ENCODE measurements around the gene MAP4K3. TPM values are rescaled to one million over a fixed set of nuclear protein-coding genes. Genes with fewer than 3 reads are reported as not detected.

Gene MAP4K3
- total RNA-seq, 4 donors from 2014 or later = 60.6 to 86.6 (median 75.6) TPM

DNA sequence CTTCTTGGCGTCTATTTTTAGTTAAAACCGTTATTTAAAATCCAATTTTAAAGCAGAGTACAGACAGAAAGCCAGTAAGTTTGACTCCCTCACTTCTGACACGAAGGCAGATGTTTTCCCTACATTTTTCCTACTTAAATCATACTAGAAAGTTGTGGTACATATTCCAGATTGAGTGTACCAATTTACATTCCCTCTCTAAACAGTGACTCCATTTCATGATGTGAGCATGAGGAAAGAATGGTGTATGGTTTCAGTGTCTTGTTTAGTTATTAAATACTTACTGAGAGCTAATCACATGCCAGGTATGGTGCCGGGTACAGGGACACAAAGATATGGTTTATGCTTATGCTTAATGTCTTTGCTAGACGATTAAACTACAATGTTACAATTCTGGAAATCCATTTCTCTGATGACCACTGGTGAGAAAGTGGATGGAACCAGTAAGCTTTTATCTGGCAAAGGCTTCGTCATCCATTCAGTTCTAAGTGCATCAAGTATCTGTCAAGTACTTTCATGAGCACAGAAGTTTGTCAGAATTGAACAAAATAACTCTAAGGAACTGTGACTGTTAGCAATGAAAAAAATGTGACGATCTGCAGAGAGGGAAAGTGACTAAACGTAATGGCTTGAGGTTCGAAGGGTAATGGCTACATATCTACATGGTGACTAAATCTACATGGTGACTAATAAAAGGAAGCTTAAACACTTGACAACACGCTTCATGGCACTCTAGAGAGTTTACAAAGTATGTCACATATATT, 25.7 kb downstream of the MAP4K3 start:
- Histone ChIP-seq H3K27ac (peak overlapping the region in 2 of 3 donors; percentile 2 to 4), H3K4me1 (peaks cover 52 to 70% of the 10 kb centered on the region in 2 donors), H3K9me3 (no peaks in the 10 kb centered on the region), H3K27me3 (no peaks in the 10 kb centered on the region), H3K4me3 (replicated peaks in 1 of 3) (no peak overlapping the region), H3K36me3 (no peaks in the 10 kb centered on the region)
- no peak for TF ChIP-seq POLR2A (IDR thresholded peaks at IDR 0.05)
- TF ChIP-seq, protein P1, sequence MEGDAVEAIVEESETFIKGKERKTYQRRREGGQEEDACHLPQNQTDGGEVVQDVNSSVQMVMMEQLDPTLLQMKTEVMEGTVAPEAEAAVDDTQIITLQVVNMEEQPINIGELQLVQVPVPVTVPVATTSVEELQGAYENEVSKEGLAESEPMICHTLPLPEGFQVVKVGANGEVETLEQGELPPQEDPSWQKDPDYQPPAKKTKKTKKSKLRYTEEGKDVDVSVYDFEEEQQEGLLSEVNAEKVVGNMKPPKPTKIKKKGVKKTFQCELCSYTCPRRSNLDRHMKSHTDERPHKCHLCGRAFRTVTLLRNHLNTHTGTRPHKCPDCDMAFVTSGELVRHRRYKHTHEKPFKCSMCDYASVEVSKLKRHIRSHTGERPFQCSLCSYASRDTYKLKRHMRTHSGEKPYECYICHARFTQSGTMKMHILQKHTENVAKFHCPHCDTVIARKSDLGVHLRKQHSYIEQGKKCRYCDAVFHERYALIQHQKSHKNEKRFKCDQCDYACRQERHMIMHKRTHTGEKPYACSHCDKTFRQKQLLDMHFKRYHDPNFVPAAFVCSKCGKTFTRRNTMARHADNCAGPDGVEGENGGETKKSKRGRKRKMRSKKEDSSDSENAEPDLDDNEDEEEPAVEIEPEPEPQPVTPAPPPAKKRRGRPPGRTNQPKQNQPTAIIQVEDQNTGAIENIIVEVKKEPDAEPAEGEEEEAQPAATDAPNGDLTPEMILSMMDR (IDR thresholded peaks at IDR 0.05) = peak in 1 of 6 experiments; percentile 5
- DNase-seq = no peak
- 51 to 57% methylated on average over 10 of the region's 10 CpGs for WGBS, 2 donors
- intact Hi-C loops (cut with DNase I) = no loop called here

DNA sequence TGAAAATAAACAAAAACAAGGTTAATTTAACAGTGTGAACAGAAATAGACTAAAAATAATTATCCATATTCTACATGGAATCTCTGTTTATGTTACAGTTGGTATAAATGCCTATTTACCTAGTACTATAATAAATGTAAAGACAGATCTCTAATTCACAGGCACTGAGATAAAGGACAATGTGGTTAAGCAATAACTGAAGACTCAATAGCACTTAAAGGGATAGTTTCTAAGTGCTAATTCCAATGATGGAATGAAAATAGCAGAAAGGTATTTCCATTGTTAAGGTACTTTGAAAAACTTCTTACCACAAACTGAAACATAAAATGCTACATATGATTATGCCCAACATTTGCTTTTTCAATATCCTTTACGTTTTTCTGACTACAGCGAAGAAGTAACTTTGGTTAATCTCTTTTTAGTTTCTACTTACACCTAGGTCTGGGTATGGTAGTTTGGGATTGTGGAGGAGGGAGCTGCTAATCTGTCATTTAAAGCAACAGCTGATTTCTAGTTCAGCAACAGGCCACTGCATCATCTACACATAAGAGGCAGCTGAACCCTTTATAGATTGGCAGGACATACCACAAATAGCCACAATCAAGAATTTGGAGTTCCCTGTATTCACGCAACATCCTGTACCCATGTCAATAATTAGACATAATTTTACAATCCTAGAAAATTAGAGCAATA, 27.2 kb downstream of the MAP4K3 start:
- Histone ChIP-seq H3K27me3 (no peaks in the 10 kb centered on the region), H3K9me3 (no peaks in the 10 kb centered on the region), H3K4me3 (replicated peaks in 1 of 3) (no peak overlapping the region), H3K27ac (peak overlapping the region in 1 of 3 donors; percentile 0), H3K36me3 (no peaks in the 10 kb centered on the region), H3K4me1 (peaks cover 60 to 81% of the 10 kb centered on the region in 2 donors)
- intact Hi-C loops (cut with DNase I) = no loop called here
- TF ChIP-seq, protein P1 (IDR thresholded peaks at IDR 0.05) = no peak
- TF ChIP-seq POLR2A (IDR thresholded peaks at IDR 0.05) = no peak
- 95 to 97% methylated on average over 3 of the region's 3 CpGs for WGBS, 2 donors
- DNase-seq = no peak

DNA sequence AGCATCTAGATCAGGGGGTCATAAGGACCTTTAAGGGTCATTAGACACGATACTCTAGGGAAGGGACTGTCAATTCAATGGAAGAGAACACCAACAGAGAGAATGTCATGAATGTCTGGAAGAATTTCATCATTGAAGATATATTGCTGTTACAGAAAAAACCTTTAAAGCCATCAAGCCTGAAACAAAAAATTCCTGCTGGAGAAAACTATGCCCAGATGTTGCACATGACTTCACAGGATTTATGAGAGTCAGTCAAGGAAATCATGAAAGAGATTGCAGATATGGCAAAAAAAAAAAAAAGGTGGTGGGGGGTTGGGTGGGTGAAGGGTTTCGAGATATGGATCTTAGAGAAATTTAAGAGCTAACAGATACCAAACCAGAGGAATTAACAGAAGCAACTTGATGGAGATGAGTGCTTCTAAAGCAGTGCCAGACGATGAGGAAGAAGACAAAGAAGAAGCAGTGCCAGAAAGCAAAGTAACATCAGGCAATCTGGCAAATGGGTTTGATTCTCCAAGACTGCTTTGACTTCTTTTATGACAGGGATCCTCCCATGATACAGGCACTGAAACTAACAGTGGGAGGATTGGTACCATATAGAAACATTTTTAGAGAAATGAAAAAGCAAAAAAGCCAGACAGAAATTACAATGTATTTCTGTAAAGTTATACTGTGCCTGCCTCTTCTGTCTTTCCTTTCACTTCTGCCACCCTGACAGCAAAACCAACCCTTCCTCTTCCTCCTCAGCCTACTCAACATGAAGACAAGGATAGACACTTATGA, 28.5 kb downstream of the MAP4K3 start:
- no peak for DNase-seq
- H3K36me3 ChIP-seq = no peaks in the 10 kb centered on the region
- peaks cover 64 to 89% of the 10 kb centered on the region in 2 donors for H3K4me1 ChIP-seq
- intact Hi-C loops (cut with DNase I) = no loop called here
- 57 to 69% methylated on average over 3 of the region's 3 CpGs for WGBS, 2 donors
- H3K27ac ChIP-seq = peak overlapping the region in 1 of 3 donors; percentile 3
- H3K9me3 ChIP-seq = no peaks in the 10 kb centered on the region
- no peaks in the 10 kb centered on the region for H3K27me3 ChIP-seq
- no peak overlapping the region for H3K4me3 ChIP-seq (replicated peaks in 1 of 3)
- TF ChIP-seq, protein P1 (IDR thresholded peaks at IDR 0.05) = no peak
- TF ChIP-seq POLR2A (IDR thresholded peaks at IDR 0.05) = no peak

DNA sequence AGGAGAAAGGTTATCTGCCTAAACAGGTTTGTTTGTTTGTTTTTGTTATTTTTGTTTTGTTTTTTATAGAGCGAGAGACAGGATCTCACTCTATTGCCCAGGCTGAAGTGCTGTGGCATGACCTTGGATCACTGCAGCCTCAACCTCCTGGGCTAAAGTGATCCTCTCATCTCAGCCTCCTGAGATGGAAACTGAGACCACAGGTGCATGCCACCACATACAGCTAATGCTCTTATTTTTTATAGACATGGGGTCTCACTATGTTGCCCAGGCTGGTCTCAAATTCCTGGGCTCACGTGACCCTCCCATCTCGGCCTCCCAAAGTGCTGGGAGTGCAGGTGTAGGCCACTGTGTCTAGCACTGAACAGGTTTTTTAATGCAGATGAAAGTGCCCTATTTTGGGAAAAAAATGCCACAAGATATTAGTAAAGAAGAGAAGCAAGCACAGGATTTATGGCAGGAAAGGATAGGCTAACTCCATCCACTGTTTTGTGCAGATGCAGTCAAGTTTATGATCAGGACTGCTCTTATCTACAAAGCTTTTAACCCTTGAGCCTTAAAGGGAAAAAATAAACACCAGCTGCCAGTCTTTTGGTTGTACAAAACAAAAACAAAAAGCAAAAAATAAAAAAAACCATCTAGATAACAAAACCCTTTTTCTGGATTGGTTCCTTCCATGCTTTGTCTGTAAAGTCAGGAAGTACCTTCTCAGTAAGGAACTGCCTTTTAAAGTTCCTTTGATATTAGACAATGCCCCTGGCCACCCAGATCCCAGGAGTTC, 29.4 kb downstream of the MAP4K3 start:
- Histone ChIP-seq H3K27ac (peak overlapping the region in 1 of 3 donors; percentile 3), H3K4me1 (peaks cover 68 to 89% of the 10 kb centered on the region in 2 donors), H3K27me3 (no peaks in the 10 kb centered on the region), H3K36me3 (no peaks in the 10 kb centered on the region), H3K9me3 (no peaks in the 10 kb centered on the region), H3K4me3 (replicated peaks in 1 of 3) (no peak overlapping the region)
- TF ChIP-seq POLR2A (IDR thresholded peaks at IDR 0.05) = no peak
- TF ChIP-seq, protein P1 (IDR thresholded peaks at IDR 0.05) = no peak
- DNase-seq = no peak
- intact Hi-C loops (cut with DNase I) = no loop called here
- WGBS, 2 donors = 88 to 96% methylated on average over 3 of the region's 3 CpGs

Data from thyroid gland (tissue), 4 donors.